K562 (cell line): Measurements from ENCODE around the gene FLCN.

Experiments
- EZH2 ChIP-seq: IDR thresholded peaks from 2 replicates; pipeline ENCODE4 v1.6.1; 2012; ENCODE audit warnings: low read depth, mild to moderate bottlenecking, inconsistent platforms, low read length, borderline replicate concordance
- FOXK1 ChIP-seq: sonication (generic); formaldehyde crosslinking; IDR thresholded peaks from 2 replicates; pipeline ENCODE4 v1.8.0; 2022; ENCODE audit warnings: missing genetic modification reagents, mild to moderate bottlenecking, borderline replicate concordance
- POLR2A ChIP-seq: fragments of 450-650 bp; conservative IDR thresholded peaks from 2 replicates; pipeline ENCODE4 v1.6.1; 2016
- TF ChIP-seq, protein P1 (sequence below): fragments of 450-650 bp; IDR thresholded peaks from 2 replicates; pipeline ENCODE4 v1.6.1; 2017; ENCODE audit warnings: antibody characterized with exemption
- TF ChIP-seq, protein P2 (sequence below), 3 experiments: IDR thresholded peaks in 2 of 3; conservative IDR thresholded peaks in 1 of 3; 2 replicates each; pipeline ENCODE4 v1.5.1; 2011 to 2012; ENCODE audit warnings: low read length in 3 of 3, mild to moderate bottlenecking in 3 of 3, control low read depth in 2 of 3, improper control_type of control experiment in 1 of 3, inconsistent platforms in 1 of 3, low read depth in 1 of 3, mixed read lengths in 1 of 3, moderate library complexity in 1 of 3; ENCODE audit not compliant: insufficient read depth in 2 of 3
- TF ChIP-seq, protein P3 (sequence below): fragments of 450-650 bp; formaldehyde crosslinking; IDR thresholded peaks from 2 replicates; pipeline ENCODE4 v1.4.0; 2020; ENCODE audit warnings: mild to moderate bottlenecking, moderate library complexity
- TF ChIP-seq, protein P4 (sequence below): sonication (generic); formaldehyde crosslinking; IDR thresholded peaks from 2 replicates; pipeline ENCODE4 v1.4.0; 2020; ENCODE audit warnings: mild to moderate bottlenecking, missing genetic modification reagents

DNA sequence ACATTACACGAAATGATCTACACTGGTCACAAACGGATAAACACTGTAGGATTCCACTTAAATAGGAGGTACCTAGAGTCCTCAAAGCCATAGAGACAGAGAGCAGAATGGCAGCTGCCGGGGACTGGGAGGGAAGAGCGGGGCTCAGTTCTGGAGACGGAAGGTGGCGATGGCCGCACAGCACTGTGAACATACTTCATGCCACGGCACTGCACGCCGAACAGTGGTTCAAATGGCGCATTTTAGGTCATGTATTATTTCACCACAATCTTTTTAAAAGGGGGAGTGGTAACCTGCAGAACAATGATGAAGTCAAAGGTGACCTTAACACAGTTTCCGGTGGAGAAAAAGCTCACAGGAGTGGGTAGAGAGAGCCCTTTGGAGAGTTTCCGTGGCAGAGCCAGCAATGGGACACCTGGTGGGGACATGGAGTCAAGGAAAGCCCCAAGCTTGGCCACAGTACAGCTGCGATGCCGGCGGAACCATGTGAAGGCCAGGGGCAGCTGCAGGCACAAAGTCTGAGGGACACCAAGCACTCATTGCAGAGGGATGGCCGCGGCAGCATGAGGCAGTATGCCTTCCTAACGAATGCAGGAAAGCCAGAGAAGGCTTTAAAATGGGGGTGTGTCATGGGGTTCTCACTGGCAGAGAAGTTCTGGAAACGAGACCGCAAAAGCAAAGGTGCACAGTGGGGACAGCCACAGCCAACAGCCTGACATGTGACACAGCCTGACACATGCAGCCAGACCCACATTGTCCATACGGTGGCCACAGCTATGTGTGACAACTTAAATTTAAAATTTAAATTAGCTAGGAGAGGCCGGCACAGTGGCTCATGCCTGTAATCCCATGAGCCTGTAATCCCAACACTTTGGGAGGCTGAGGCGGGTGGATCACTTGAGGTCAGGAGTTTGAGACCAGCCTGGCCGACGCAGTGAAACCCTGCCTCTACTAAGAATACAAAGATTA, 7.3 kb downstream of the FLCN start:
- no peak for TF ChIP-seq POLR2A
- TF ChIP-seq, protein P1, sequence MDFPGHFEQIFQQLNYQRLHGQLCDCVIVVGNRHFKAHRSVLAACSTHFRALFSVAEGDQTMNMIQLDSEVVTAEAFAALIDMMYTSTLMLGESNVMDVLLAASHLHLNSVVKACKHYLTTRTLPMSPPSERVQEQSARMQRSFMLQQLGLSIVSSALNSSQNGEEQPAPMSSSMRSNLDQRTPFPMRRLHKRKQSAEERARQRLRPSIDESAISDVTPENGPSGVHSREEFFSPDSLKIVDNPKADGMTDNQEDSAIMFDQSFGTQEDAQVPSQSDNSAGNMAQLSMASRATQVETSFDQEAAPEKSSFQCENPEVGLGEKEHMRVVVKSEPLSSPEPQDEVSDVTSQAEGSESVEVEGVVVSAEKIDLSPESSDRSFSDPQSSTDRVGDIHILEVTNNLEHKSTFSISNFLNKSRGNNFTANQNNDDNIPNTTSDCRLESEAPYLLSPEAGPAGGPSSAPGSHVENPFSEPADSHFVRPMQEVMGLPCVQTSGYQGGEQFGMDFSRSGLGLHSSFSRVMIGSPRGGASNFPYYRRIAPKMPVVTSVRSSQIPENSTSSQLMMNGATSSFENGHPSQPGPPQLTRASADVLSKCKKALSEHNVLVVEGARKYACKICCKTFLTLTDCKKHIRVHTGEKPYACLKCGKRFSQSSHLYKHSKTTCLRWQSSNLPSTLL = no peak
- no peak for TF ChIP-seq EZH2
- TF ChIP-seq, protein P2, sequence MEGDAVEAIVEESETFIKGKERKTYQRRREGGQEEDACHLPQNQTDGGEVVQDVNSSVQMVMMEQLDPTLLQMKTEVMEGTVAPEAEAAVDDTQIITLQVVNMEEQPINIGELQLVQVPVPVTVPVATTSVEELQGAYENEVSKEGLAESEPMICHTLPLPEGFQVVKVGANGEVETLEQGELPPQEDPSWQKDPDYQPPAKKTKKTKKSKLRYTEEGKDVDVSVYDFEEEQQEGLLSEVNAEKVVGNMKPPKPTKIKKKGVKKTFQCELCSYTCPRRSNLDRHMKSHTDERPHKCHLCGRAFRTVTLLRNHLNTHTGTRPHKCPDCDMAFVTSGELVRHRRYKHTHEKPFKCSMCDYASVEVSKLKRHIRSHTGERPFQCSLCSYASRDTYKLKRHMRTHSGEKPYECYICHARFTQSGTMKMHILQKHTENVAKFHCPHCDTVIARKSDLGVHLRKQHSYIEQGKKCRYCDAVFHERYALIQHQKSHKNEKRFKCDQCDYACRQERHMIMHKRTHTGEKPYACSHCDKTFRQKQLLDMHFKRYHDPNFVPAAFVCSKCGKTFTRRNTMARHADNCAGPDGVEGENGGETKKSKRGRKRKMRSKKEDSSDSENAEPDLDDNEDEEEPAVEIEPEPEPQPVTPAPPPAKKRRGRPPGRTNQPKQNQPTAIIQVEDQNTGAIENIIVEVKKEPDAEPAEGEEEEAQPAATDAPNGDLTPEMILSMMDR (IDR thresholded peaks at IDR 0.05 in 2 of 3, conservative IDR thresholded peaks at IDR 0.05 in 1 of 3; ENCODE audit: insufficient read depth in 2 of 3, low read depth in 1 of 3, low read length in 3 of 3) = no peak
- TF ChIP-seq, protein P3, sequence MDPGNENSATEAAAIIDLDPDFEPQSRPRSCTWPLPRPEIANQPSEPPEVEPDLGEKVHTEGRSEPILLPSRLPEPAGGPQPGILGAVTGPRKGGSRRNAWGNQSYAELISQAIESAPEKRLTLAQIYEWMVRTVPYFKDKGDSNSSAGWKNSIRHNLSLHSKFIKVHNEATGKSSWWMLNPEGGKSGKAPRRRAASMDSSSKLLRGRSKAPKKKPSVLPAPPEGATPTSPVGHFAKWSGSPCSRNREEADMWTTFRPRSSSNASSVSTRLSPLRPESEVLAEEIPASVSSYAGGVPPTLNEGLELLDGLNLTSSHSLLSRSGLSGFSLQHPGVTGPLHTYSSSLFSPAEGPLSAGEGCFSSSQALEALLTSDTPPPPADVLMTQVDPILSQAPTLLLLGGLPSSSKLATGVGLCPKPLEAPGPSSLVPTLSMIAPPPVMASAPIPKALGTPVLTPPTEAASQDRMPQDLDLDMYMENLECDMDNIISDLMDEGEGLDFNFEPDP = no peak
- TF ChIP-seq, protein P4, sequence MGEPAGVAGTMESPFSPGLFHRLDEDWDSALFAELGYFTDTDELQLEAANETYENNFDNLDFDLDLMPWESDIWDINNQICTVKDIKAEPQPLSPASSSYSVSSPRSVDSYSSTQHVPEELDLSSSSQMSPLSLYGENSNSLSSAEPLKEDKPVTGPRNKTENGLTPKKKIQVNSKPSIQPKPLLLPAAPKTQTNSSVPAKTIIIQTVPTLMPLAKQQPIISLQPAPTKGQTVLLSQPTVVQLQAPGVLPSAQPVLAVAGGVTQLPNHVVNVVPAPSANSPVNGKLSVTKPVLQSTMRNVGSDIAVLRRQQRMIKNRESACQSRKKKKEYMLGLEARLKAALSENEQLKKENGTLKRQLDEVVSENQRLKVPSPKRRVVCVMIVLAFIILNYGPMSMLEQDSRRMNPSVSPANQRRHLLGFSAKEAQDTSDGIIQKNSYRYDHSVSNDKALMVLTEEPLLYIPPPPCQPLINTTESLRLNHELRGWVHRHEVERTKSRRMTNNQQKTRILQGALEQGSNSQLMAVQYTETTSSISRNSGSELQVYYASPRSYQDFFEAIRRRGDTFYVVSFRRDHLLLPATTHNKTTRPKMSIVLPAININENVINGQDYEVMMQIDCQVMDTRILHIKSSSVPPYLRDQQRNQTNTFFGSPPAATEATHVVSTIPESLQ = no peak
- TF ChIP-seq FOXK1 (CRISPR knock-in tag) = no peak
